Muscle of arm (tissue), 12 donors: ENCODE data around the gene BZW1. TPM values are rescaled to one million over a fixed set of nuclear protein-coding genes. Genes with fewer than 3 reads are reported as not detected.

Source experiments
- DNase-seq: peaks from one replicate; pipeline ENCODE4 v3.0.0-alpha.2; 2013
- polyA plus RNA-seq, 12 donors: library from polyadenylated mRNA; unstranded; fragments of 120-200 nt; gene quantifications; one replicate each; pipeline ENCODE4 v1.2.1, GENCODE V29; 2013; ENCODE audit not compliant: insufficient read length in 12 of 12

Gene BZW1
- polyA plus RNA-seq, 12 donors = 105 to 165 (median 132) TPM; not detected in 1

GRCh38 chr2:200869014-200869413, 57.3 kb downstream of the BZW1 start:
- no peak for DNase-seq

- DNase-seq = no peak
These were observed 59.4 kb downstream of the BZW1 start for GRCh38 chr2:200871151-200871550.

GRCh38 chr2:200873560-200873959, 61.9 kb downstream of the BZW1 start:
- no peak for DNase-seq

Other genes starting within 250 kb of the BZW1 start
- gene AOX1, start 225.9 kb upstream of the BZW1 start, polyA plus RNA-seq = 1 to 10 TPM in 6 of 12 donors, under 1 TPM in 4, not detected in 2; 0.66 to 1.5 (median 1.2) TPM
- gene CLK1, start 52.7 kb downstream of the BZW1 start, polyA plus RNA-seq = 100 to 1,000 TPM in 11 of 12 donors, not detected in 1; 101 to 206 (median 157) TPM
- gene PPIL3, start 77.2 kb downstream of the BZW1 start, polyA plus RNA-seq = 10 to 100 TPM in 11 of 12 donors, not detected in 1; 22.5 to 83.4 (median 55.6) TPM
- gene NIF3L1, start 77.5 kb downstream of the BZW1 start, polyA plus RNA-seq = 10 to 100 TPM in 11 of 12 donors, not detected in 1; 15.0 to 28.6 (median 23.0) TPM
- gene ORC2, start 151.8 kb downstream of the BZW1 start, polyA plus RNA-seq = 10 to 100 TPM in 11 of 12 donors, not detected in 1; 13.5 to 31.7 (median 17.5) TPM